ENCODE data around the gene PRKAB1. TPM values are rescaled to one million over a fixed set of nuclear protein-coding genes. Genes with fewer than 3 reads are reported as not detected.

The PRKAB1 gene
- total RNA-seq, 4 donors from 2014 or later, result 18.2 to 32.0 (median 25.4) TPM

DNA sequence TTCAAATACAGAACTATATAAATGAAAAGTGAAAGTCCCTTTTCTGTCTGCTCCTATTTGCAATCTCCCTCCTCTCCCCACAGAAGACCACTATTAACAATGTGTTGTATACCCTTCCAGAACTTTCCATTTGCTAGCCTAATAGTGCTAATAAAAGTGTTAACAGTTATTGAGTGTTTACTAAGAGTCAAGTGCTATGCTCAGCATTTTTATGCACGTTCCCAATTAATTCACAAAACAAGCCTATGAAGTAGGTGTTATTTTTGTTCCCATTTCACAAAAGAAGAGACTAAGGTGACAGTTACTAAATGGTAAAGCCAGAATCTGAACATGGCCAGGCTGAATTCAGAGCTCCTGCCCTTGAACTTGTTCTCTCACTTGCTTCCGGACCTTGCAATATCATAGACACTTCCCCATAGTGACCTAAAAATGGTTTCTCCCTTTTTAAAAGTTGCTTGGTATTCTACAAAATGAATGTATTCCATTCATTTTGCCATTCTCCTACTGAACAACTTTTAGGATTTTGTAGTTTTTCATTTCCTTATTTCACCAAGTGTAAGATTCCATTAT lies 1.6 kb upstream of the PRKAB1 start:
- intact Hi-C loops (cut with DNase I), result loop anchor here (10.0 kb wide), 1 partner anchor 118 kb away; no protein-coding TSS in a partner anchor
- TF ChIP-seq POLR2AphosphoS5 (IDR thresholded peaks at IDR 0.05) (no peak), POLR2A (IDR thresholded peaks at IDR 0.05; ENCODE audit: low read depth) (no peak), EP300 (IDR thresholded peaks at IDR 0.05) (no peak)
- TF ChIP-seq, protein P1, sequence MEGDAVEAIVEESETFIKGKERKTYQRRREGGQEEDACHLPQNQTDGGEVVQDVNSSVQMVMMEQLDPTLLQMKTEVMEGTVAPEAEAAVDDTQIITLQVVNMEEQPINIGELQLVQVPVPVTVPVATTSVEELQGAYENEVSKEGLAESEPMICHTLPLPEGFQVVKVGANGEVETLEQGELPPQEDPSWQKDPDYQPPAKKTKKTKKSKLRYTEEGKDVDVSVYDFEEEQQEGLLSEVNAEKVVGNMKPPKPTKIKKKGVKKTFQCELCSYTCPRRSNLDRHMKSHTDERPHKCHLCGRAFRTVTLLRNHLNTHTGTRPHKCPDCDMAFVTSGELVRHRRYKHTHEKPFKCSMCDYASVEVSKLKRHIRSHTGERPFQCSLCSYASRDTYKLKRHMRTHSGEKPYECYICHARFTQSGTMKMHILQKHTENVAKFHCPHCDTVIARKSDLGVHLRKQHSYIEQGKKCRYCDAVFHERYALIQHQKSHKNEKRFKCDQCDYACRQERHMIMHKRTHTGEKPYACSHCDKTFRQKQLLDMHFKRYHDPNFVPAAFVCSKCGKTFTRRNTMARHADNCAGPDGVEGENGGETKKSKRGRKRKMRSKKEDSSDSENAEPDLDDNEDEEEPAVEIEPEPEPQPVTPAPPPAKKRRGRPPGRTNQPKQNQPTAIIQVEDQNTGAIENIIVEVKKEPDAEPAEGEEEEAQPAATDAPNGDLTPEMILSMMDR (IDR thresholded peaks at IDR 0.05), result no peak

DNA sequence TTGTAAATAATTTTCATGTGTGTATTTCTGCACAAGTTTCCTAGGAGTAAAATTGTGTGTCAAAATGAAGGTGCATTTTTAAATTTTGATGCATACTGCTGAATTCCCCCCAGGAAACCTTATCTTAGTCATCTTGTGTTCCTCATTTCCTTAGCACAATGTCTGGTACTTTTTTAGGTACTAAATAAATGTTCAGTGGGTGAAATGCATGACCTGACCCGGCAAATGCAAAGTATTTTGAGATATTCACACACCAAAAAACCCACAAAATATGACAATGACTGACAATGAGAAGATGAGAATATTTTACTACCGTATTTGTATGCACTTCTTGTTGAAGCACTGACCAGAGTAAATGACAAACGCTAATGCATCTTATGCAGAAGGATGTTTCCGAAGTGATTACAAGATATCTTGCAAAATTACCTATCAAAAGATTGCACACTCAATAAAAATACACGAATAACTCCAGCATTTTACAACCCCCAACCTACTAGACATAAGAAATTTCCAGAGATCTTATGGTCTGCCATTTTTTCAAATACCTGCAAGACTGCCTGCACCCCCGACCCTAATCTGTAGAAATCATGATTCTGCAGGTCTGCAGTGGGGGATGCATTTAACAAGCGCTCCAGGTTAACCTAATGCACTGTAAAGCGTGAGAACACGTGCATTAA lies 895 bp upstream of the PRKAB1 start:
- Histone ChIP-seq H3K27ac (replicated peaks in 1 of 4) (peak overlapping the region in 2 of 4 donors; percentile 90 to 92), H3K4me1 (peaks cover 20 to 47% (median 39%) of the 10 kb centered on the region in 4 donors), H3K4me3 (peak overlapping the region; percentile 71 to 99 (median 84)), H3K9me3 (no peaks in the 10 kb centered on the region), H3K36me3 (peaks cover 2 to 13% (median 8%) of the 10 kb centered on the region in 4 donors), H3K27me3 (no peaks in the 10 kb centered on the region)
- 8% methylated on average over 9 of the region's 9 CpGs for WGBS
- intact Hi-C loops (cut with DNase I), result loop anchor here (10.0 kb wide), 1 partner anchor 118 kb away; no protein-coding TSS in a partner anchor
- TF ChIP-seq POLR2AphosphoS5 (IDR thresholded peaks at IDR 0.05) (no peak), POLR2A (IDR thresholded peaks at IDR 0.05; ENCODE audit: low read depth) (no peak)
- DNase-seq (ENCODE audit: extremely low spot score), result no peak

More for the DNA sequence above, 1.6 kb upstream of the PRKAB1 start:
- H3K4me3 ChIP-seq, result no peak overlapping the region
- no peaks in the 10 kb centered on the region for H3K9me3 ChIP-seq
- no peak overlapping the region for H3K27ac ChIP-seq (replicated peaks in 1 of 4)
- DNase-seq (ENCODE audit: extremely low spot score), result no peak
- no peaks in the 10 kb centered on the region for H3K27me3 ChIP-seq
- WGBS, result 68% methylated on average over 2 of the region's 2 CpGs
- peaks cover 0 to 6% (median 2%) of the 10 kb centered on the region in 4 donors for H3K36me3 ChIP-seq
- peaks cover 20 to 45% (median 38%) of the 10 kb centered on the region in 4 donors for H3K4me1 ChIP-seq

DNA sequence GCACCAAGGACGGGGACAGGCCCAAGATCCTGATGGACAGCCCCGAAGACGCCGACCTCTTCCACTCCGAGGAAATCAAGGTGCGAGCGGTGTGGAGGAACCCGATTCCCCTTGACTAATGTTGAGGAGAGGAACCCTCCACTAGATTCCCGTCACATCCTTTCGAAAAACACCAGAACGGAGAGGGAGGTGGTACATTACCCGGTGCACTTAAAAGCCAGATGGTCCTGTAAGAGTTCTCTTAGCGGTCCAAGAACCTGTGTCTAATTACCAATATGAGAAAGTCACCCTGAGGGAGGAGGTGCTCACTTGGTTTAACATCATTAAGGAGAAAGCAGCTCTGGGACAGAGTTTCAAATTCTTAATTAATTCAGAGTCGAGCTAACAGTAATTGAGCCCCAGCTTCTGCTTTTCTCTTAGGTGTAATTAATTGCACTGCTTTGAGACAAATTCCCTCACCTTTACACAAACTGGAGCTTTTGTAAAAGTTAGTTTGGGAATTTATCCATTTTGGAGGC lies 450 bp downstream of the PRKAB1 start:
- peaks cover 15 to 26% (median 21%) of the 10 kb centered on the region in 4 donors for H3K36me3 ChIP-seq

DNA sequence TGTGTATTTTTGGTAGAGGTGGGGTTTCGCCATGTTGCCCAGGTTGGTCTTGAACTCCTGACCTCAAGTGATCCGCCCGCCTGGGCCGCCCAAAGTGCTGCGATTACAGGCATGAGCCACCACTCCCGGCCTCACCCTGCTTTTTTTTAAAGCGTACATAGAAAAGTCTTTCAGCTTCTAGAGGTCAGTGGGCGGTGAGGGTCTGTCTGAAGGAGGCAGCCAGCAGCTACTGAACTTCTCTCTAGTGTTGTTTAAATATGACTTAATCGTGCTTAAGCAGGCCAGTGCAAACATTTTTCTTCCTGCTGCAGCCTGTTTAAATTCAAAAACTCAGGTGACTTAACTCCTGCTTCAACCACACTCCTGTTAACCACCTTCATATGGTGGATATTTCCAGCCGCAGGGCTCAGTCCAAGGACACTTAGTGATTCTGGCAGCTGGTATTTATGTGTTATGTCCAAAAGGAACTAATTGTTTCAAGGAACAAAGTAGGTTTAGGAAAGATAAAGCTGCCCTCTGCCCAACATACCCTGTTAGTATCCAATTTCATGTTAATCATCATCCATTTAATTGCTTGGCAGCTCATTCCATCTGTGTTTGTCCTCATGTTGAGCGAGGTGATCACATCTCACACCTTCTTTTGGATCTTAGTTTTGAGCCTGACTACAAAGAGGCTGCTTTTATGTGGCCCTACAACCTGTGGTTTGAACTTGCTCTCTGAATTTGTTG lies 2.0 kb downstream of the PRKAB1 start:
- Histone ChIP-seq H3K27ac (replicated peaks in 1 of 4) (peak overlapping the region in 3 of 4 donors; percentile 2 to 40 (median 12)), H3K9me3 (no peaks in the 10 kb centered on the region), H3K4me3 (peak overlapping the region in 1 of 4 donors; percentile 3), H3K36me3 (peaks cover 30 to 42% (median 36%) of the 10 kb centered on the region in 4 donors), H3K27me3 (no peaks in the 10 kb centered on the region), H3K4me1 (peaks cover 29 to 58% (median 47%) of the 10 kb centered on the region in 4 donors)
- intact Hi-C loops (cut with DNase I), result loop anchor here (10.0 kb wide), 1 partner anchor 115 kb away; no protein-coding TSS in a partner anchor
- TF ChIP-seq POLR2AphosphoS5 (IDR thresholded peaks at IDR 0.05) (no peak), EP300 (IDR thresholded peaks at IDR 0.05) (no peak), POLR2A (IDR thresholded peaks at IDR 0.05; ENCODE audit: low read depth) (no peak)
- TF ChIP-seq, protein P1 (IDR thresholded peaks at IDR 0.05), result no peak
- no peak for DNase-seq (ENCODE audit: extremely low spot score)
- WGBS, result 65% methylated on average over 11 of the region's 11 CpGs

More for the DNA sequence above, 450 bp downstream of the PRKAB1 start:
- Histone ChIP-seq H3K4me1 (peaks cover 20 to 48% (median 46%) of the 10 kb centered on the region in 4 donors), H3K4me3 (peak overlapping the region; percentile 71 to 99 (median 84)), H3K27me3 (no peaks in the 10 kb centered on the region), H3K9me3 (no peaks in the 10 kb centered on the region), H3K27ac (replicated peaks in 1 of 4) (peak overlapping the region; percentile 90 to 93 (median 92))
- WGBS, result 8% methylated on average over 13 of the region's 14 CpGs
- no peak for DNase-seq (ENCODE audit: extremely low spot score)
- intact Hi-C loops (cut with DNase I), result loop anchor here (10.0 kb wide), 1 partner anchor 116 kb away; no protein-coding TSS in a partner anchor
- TF ChIP-seq EP300 (IDR thresholded peaks at IDR 0.05), result no peak
- no peak for TF ChIP-seq POLR2A (IDR thresholded peaks at IDR 0.05; ENCODE audit: low read depth)
- TF ChIP-seq, protein P1 (IDR thresholded peaks at IDR 0.05), result no peak
